Sigmoid colon (tissue), 7 donors: Measurements from ENCODE around the gene AP5S1. TPM values are rescaled to one million over a fixed set of nuclear protein-coding genes. Genes with fewer than 3 reads are reported as not detected.
"Not testable (repeated sequence)": the region's sequence is repeated elsewhere in the genome, so short reads cannot be mapped to it uniquely, and the experiment has no call there.

Experiments used
- DNase-seq: peaks from one replicate; pipeline ENCODE4 v3.0.0-alpha.2; 2019
- H3K27ac ChIP-seq, 4 donors: fragments of 200-600 bp; sonication (generic); one replicate each; pipeline ENCODE4 v1.5.1; 2016 to 2019; ENCODE audit warnings: mild to moderate bottlenecking in 1 of 4
- H3K27me3 ChIP-seq, 3 donors: fragments of 200-600 bp; sonication (generic); one replicate each; pipeline ENCODE4 v1.5.1; 2019; ENCODE audit warnings: mild to moderate bottlenecking in 1 of 3
- H3K36me3 ChIP-seq, 4 donors: fragments of 200-600 bp; sonication (generic); one replicate each; pipeline ENCODE4 v1.5.1; 2016 to 2019
- H3K4me1 ChIP-seq, 4 donors: fragments of 200-600 bp; sonication (generic); one replicate each; pipeline ENCODE4 v1.5.1; 2017 to 2019
- H3K4me3 ChIP-seq, 4 donors: fragments of 200-600 bp; sonication (generic); one replicate each; pipeline ENCODE4 v1.5.1; 2017 to 2019; ENCODE audit warnings: mild to moderate bottlenecking in 2 of 4, moderate library complexity in 1 of 4
- H3K9me3 ChIP-seq, 4 donors: fragments of 200-600 bp in 3 of 4; sonication (generic) in 3 of 4; one replicate each; pipeline versions ENCODE4 v1.5.1 to v1.6.1; 2013 to 2019
- CTCF ChIP-seq, 4 experiments: fragments of 450-650 bp in 3 of 4; fragments of 200-600 bp in 1 of 4; IDR thresholded peaks; one replicate each; pipeline ENCODE4 v1.5.1; 2016 to 2019; ENCODE audit warnings: antibody characterized with exemption in 4 of 4, mild to moderate bottlenecking in 3 of 4, moderate library complexity in 2 of 4
- EP300 ChIP-seq, 4 donors: sonication (generic); formaldehyde crosslinking; IDR thresholded peaks; one replicate each; pipeline ENCODE4 v1.6.1; 2017; ENCODE audit warnings: antibody characterized with exemption in 4 of 4
- POLR2A ChIP-seq, 2 donors: fragments of 450-650 bp; IDR thresholded peaks; one replicate each; pipeline ENCODE4 v1.6.1; 2016; ENCODE audit warnings: antibody characterized with exemption in 2 of 2, mild to moderate bottlenecking in 2 of 2, moderate library complexity in 2 of 2
- POLR2AphosphoS5 ChIP-seq, 4 donors: sonication (generic); formaldehyde crosslinking; IDR thresholded peaks; one replicate each; pipeline ENCODE4 v1.6.1; 2017; ENCODE audit warnings: antibody characterized with exemption in 4 of 4
- WGBS, 2 donors: extraction: QIAGEN DNeasy Blood & Tissue Kit; methylation state at CpG; one replicate each; pipeline ENCODE4 v1.1.7; 2013; 5-methylcytosine and 5-hydroxymethylcytosine counted together
- intact Hi-C: fragments of 100-400 bp; cut with DNase I; formaldehyde crosslinking; loops from one replicate; pipeline ENCODE4 v1.15.1; 2023
- polyA plus RNA-seq, 3 donors: library from polyadenylated mRNA; stranded (reverse); fragments of 200-250 nt; gene quantifications; one replicate each; pipeline ENCODE4 v1.2.3, GENCODE V29; 2013
- total RNA-seq, 4 donors: library from RNA; depleted of rRNA; stranded (reverse); fragments of >200 nt; gene quantifications; one replicate each; pipeline ENCODE4 v1.1.0, GENCODE V29; 2016
- donor health status: healthy with polysubstance abuse.
- donor health status: Bipolar disorder and iron deficiency.
- donor health status: healthy.

Gene AP5S1
- total and polyA plus RNA-seq, 7 donors: 5.4 to 14.5 (median 10.8) TPM

GRCh38 chr20:3787324-3788014 is 32.9 kb upstream of the AP5S1 start:
- 80 to 81% methylated on average over 5 of the region's 5 CpGs for WGBS, 2 donors
- H3K4me1 ChIP-seq: peaks cover 0 to 41% (median 34%) of the 10 kb centered on the region in 4 donors
- no peaks in the 10 kb centered on the region for H3K27me3 ChIP-seq
- no peaks in the 10 kb centered on the region for H3K9me3 ChIP-seq
- peaks cover 0 to 7% (median 0%) of the 10 kb centered on the region in 4 donors for H3K36me3 ChIP-seq
- TF ChIP-seq EP300 (IDR thresholded peaks at IDR 0.05): no peak
- no peak for TF ChIP-seq CTCF (IDR thresholded peaks at IDR 0.05)
- TF ChIP-seq POLR2AphosphoS5 (IDR thresholded peaks at IDR 0.05): no peak
- TF ChIP-seq POLR2A (IDR thresholded peaks at IDR 0.05): no peak
- H3K27ac ChIP-seq: peak overlapping the region; percentile 29 to 87 (median 66)
- peak overlapping the region in 2 of 4 donors; percentile 33 to 34 for H3K4me3 ChIP-seq
- DNase-seq: no peak
- intact Hi-C loops: loop anchor here (2.0 to 10.0 kb wide), 2 partner anchors 67 to 227 kb away; partner anchors contain the start of gene RNF24

- DNase-seq: no peak
- WGBS, 2 donors: 17 to 53% methylated on average over 4 of the region's 4 CpGs
- intact Hi-C loops: loop anchor here (10.0 kb wide), 1 partner anchor 226 kb away; the partner anchor contains the start of gene RNF24
- TF ChIP-seq POLR2AphosphoS5 (IDR thresholded peaks at IDR 0.05): no peak
- TF ChIP-seq CTCF (IDR thresholded peaks at IDR 0.05): no peak
- TF ChIP-seq POLR2A (IDR thresholded peaks at IDR 0.05): no peak
- TF ChIP-seq EP300 (IDR thresholded peaks at IDR 0.05): no peak
- Histone ChIP-seq H3K27ac (peak overlapping the region in 1 of 4 donors; percentile 37), H3K4me1 (peaks cover 0 to 32% (median 29%) of the 10 kb centered on the region in 4 donors), H3K36me3 (peaks cover 0 to 7% (median 0%) of the 10 kb centered on the region in 4 donors), H3K27me3 (no peaks in the 10 kb centered on the region), H3K4me3 (no peak overlapping the region), H3K9me3 (no peaks in the 10 kb centered on the region)
These were observed 31.6 kb upstream of the AP5S1 start for GRCh38 chr20:3788685-3789155.

GRCh38 chr20:3789201-3789600 is 31.1 kb upstream of the AP5S1 start:
- H3K4me3 ChIP-seq, DNase-seq, H3K27me3 ChIP-seq, H3K27ac ChIP-seq, H3K9me3 ChIP-seq, H3K36me3 ChIP-seq: not testable (repeated sequence)
- intact Hi-C loops: loop anchor here (10.0 kb wide), 1 partner anchor 226 kb away; the partner anchor contains the start of gene RNF24
- 88 to 94% methylated on average over 4 of the region's 4 CpGs for WGBS, 2 donors
- peaks cover 0 to 27% (median 24%) of the 10 kb centered on the region in 4 donors for H3K4me1 ChIP-seq

- H3K4me3 ChIP-seq, H3K9me3 ChIP-seq, H3K27me3 ChIP-seq, intact Hi-C loops, DNase-seq, H3K36me3 ChIP-seq: not testable (repeated sequence)
- 88 to 90% methylated on average over 1 to 3 of the region's 3 CpGs for WGBS, 2 donors
- Histone ChIP-seq H3K27ac (peak overlapping the region in 2 of 4 donors; percentile 99), H3K4me1 (peaks cover 0 to 39% (median 35%) of the 10 kb centered on the region in 4 donors)
These were observed 26.2 kb upstream of the AP5S1 start for GRCh38 chr20:3794168-3794567.

- H3K36me3 ChIP-seq: peaks cover 0 to 13% (median 4%) of the 10 kb centered on the region in 4 donors
- TF ChIP-seq POLR2AphosphoS5 (IDR thresholded peaks at IDR 0.05): no peak
- TF ChIP-seq POLR2A (IDR thresholded peaks at IDR 0.05): no peak
- no peak for TF ChIP-seq CTCF (IDR thresholded peaks at IDR 0.05)
- TF ChIP-seq EP300 (IDR thresholded peaks at IDR 0.05): no peak
- intact Hi-C loops: no loop called here
- no peak for DNase-seq
- H3K27ac ChIP-seq: peak overlapping the region; percentile 96 to 99 (median 98)
- H3K4me1 ChIP-seq: peaks cover 0 to 46% (median 42%) of the 10 kb centered on the region in 4 donors
- WGBS, 2 donors: 83 to 90% methylated on average over 25 of the region's 25 CpGs
- H3K9me3 ChIP-seq: no peaks in the 10 kb centered on the region
- peak overlapping the region; percentile 44 to 79 (median 70) for H3K4me3 ChIP-seq
- no peaks in the 10 kb centered on the region for H3K27me3 ChIP-seq
These were observed 25.5 kb upstream of the AP5S1 start for GRCh38 chr20:3794701-3795420.
